GM10266 (cell line): ENCODE measurements around the gene DGKH.

Source experiments
- DNase-seq: peaks from one replicate; pipeline ENCODE4 v3.0.0; 2012; ENCODE audit errors: extremely low spot score
- TF ChIP-seq, protein P1 (sequence below): IDR thresholded peaks from 2 replicates; pipeline ENCODE4 v1.5.1; 2012; ENCODE audit warnings: mild to moderate bottlenecking, low read depth; ENCODE audit not compliant: control insufficient read depth, insufficient read depth; ENCODE audit errors: missing control alignments

The DGKH gene

DNA sequence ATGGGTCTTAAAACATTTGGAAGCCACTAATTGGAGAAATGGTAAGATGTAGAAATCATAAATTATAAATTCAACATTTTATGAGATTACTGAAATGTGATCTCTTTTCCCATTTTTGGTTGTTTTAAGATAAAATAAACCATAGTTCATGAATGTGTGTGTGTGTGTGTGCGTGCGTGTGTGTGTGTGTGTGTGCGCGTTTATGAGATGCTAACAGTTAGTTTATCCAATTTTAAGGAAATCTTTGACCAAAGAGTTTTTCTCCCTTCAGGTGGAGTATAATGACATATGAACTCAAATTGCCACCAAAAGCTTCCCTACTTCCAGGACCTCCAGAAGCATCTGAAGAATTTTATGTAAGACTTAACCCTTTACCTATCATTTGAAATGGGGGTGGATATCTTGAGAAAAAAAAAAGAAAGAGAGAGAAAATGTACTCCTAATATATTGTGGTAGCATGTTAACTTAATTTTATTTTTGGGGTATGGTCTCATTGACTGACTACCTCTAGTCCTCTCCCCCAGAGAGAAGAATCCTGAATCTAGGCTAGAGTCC lies 125.4 kb downstream of the DGKH start:
- DNase-seq: no peak
- TF ChIP-seq, protein P1, sequence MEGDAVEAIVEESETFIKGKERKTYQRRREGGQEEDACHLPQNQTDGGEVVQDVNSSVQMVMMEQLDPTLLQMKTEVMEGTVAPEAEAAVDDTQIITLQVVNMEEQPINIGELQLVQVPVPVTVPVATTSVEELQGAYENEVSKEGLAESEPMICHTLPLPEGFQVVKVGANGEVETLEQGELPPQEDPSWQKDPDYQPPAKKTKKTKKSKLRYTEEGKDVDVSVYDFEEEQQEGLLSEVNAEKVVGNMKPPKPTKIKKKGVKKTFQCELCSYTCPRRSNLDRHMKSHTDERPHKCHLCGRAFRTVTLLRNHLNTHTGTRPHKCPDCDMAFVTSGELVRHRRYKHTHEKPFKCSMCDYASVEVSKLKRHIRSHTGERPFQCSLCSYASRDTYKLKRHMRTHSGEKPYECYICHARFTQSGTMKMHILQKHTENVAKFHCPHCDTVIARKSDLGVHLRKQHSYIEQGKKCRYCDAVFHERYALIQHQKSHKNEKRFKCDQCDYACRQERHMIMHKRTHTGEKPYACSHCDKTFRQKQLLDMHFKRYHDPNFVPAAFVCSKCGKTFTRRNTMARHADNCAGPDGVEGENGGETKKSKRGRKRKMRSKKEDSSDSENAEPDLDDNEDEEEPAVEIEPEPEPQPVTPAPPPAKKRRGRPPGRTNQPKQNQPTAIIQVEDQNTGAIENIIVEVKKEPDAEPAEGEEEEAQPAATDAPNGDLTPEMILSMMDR: no peak

DNA sequence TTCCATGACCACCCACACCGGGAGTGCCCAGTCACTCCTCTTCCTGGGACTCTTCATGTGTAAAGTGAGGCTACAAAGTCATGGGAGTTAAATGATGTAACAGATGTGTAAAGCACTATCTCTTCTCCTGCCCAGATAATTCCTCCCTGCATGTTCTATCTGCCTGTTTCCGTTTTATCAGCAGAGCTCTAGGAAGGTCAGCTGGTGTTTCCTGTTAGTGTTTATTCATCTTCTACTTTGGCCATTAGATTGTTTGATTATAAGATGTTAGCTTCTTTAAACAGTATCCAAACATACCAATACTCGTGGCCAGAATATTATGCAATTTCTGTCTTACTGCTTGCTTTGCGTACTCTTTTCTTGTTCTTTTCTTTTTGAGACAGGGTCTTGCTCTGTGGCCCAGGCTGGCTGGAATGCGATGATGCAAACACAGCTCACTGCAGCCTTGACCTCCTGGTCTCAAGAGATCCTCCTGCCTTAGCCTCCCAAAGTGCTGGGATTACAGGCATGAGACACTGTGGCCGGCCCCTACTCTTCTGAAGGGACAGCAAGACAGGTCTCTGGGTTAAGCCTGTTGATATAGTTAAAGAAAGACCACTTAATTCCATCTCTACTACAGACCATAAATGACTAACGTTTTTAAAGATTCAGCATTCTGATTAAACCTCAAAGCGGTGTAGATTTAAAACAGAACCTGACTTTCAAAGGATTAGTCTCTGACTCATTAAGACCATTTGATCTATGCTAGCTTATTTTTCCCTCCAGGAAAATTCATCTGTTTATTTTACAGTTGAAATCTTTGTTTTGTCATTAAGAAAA lies 126.1 kb downstream of the DGKH start:
- DNase-seq: no peak
- TF ChIP-seq, protein P1: no peak

DNA sequence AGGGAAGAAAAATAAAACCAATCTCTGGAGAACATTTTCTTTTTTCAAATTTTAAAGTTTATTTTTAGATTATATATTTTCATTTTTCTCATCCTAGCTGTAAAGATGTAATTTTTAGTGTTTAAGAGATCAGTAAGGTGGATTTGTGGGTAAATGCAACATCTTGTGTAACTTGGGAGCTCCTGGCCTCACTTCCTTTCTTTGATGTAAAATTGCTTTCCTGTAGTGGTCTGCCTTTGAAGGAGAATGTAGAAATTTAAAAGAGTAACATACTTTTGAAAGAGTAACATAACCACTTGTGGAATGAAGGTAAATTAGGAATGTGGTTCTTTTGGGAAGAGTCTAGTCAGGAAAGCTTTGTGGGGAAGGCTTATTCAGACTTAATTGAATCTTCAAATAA lies 127.8 kb downstream of the DGKH start:
- no peak for DNase-seq
- TF ChIP-seq, protein P1: no peak

DNA sequence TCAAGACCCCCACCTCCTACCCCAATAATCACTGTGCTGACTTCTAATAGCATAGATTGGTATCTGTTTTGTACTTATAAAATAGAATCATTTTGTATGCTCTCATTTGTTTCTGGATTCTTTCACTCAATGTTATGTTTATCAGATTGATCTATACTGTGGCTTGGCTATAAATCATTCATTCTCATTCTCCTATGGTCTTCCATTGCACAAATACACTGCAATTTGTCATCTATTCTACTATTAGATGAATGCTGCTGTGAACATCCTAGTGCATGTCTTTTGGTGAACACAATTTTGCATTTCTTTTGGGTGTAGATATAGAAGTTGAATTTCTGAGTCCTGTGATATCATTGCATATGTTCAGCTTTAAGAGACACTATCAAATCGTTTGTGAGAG lies 128.7 kb downstream of the DGKH start:
- TF ChIP-seq, protein P1: no peak
- no peak for DNase-seq

DNA sequence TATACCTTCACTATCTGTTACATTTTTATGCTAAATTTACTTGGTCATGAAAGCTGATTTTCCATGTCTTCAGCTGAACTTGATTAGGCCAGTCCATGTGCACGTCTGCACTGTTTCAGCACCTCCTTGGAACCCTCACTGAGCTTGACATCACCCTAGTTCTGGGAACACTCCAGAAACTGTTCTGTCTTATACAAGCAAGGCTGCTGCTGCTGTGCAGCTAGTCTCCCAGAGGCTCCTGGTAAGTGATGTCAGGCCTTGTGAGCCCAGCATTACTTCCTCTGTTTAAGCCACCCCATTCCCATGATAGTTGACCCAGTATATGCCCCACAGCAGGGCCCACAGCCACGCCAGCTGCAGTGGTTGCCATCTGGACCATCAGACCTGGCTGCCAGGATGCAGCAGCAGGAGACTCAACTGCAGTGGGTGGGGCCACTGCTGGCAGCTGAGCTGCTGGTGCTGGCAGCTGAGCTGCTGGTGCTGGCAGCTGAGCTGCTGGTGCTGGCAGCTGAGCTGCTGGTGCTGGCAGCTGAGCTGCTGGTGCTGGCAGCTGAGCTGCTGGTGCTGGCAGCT lies 133.0 kb downstream of the DGKH start:
- no peak for DNase-seq
- TF ChIP-seq, protein P1: no peak

DNA sequence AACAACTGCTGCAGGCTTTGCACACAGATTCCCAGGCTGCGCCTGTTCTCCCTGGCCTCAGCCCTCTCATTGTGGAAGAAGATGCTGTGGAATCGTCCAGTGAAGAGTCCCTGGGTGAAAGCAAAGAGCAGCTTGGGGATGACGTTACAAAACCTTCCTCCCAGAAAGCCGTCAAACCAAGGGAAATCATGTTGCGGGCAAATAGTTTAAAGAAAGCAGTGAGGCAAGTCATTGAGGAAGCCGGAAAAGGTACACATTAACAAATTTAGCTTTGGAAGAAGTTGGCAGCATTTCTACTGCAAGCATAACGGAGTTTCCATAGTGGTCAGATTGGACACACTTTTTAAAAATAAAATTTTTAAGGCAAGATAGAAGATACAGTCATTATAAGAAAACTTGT lies 140.6 kb downstream of the DGKH start:
- DNase-seq: no peak
- TF ChIP-seq, protein P1: no peak

DNA sequence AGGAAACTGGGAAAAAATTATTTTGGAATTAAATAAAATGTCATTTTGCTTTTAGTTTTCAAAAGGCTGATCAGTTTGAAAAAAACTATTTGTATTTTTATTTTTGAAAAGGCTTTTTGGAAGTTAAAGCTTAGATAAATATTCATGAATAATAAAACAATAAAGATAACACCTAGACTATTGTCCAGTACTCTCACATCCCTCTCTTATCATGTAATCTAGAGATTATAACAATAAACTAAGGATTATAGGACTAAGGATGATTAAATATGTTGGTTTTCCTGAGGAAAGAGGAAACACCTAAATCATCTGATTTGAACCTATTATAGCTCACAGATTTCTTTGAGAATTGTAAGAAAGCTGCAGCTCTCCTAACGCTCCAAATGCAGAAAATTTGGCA lies 142.1 kb downstream of the DGKH start:
- DNase-seq: no peak
- TF ChIP-seq, protein P1: no peak
